Panc1 (cell line): ENCODE results near the gene SMURF2. TPM values are rescaled to one million over a fixed set of nuclear protein-coding genes. Genes with fewer than 3 reads are reported as not detected.

Source experiments
- ATAC-seq: fragments of 200-7000 bp; cut with Tn5 transposase; 2 replicates; pipeline ENCODE4 v1.9.1; 2020; ENCODE audit warnings: mild to moderate bottlenecking, moderate library complexity
- BruUV-seq: library from RNA; stranded (reverse); fragments of 400-500 nt; replicated peaks from 2 replicates; lab custom pipeline; 2021; lab: Mats Ljungman, UMichigan
- CTCF ChIA-PET: fragments of 300-600 bp; sonication (Branson Sonifier 250); formaldehyde crosslinking; loops from one replicate; lab custom pipeline; 2022; ENCODE audit warnings: antibody characterized with exemption; lab: Charles Lee
- POLR2A ChIA-PET: fragments of 300-600 bp; sonication (Branson Sonifier 250); formaldehyde crosslinking; loops from one replicate; lab custom pipeline; 2022; ENCODE audit warnings: antibody characterized with exemption; lab: Charles Lee
- DNase-seq: peaks from one replicate; pipeline ENCODE4 v3.0.0-alpha.2; 2010; ENCODE audit warnings: low read depth, low spot score
- H3K27ac ChIP-seq: 2 replicates; pipeline ENCODE4 v1.5.1; 2011; ENCODE audit warnings: mild to moderate bottlenecking, low read length, inconsistent platforms
- H3K27me3 ChIP-seq: fragments of 200-500 bp; sonication (Bioruptor generic); 2 replicates; pipeline ENCODE4 v1.6.0; 2014; ENCODE audit warnings: low read length, inconsistent platforms; ENCODE audit not compliant: control insufficient read depth, insufficient read depth
- H3K36me3 ChIP-seq: fragments of 200-500 bp; sonication (Bioruptor generic); 2 replicates; pipeline ENCODE4 v1.5.1; 2014; ENCODE audit warnings: inconsistent platforms, mild to moderate bottlenecking, low read length, moderate library complexity; ENCODE audit not compliant: control insufficient read depth, insufficient read depth
- H3K4me1 ChIP-seq: 2 replicates; pipeline ENCODE4 v1.5.1; 2011; ENCODE audit warnings: inconsistent platforms, mild to moderate bottlenecking, low read length, moderate library complexity; ENCODE audit not compliant: control insufficient read depth, insufficient read depth
- H3K4me3 ChIP-seq, 2 experiments: 2 replicates each; pipeline ENCODE4 v1.5.1; 2011 to 2012; ENCODE audit warnings: low read depth in 2 of 2, low read length in 2 of 2, mild to moderate bottlenecking in 2 of 2, inconsistent platforms in 1 of 2, moderate library complexity in 1 of 2
- H3K9me3 ChIP-seq: fragments of 200-500 bp; sonication (Bioruptor generic); 2 replicates; pipeline ENCODE4 v1.5.1; 2014; ENCODE audit warnings: low read depth, mild to moderate bottlenecking, inconsistent platforms, low read length, moderate library complexity; ENCODE audit not compliant: control insufficient read depth, insufficient read depth
- POLR2AphosphoS5 ChIP-seq: IDR thresholded peaks from 2 replicates; pipeline ENCODE4 v1.6.1; 2012; ENCODE audit warnings: mild to moderate bottlenecking, low read depth, low read length, moderate library complexity
- SIN3A ChIP-seq: IDR thresholded peaks from 2 replicates; pipeline ENCODE4 v1.6.1; 2012; ENCODE audit warnings: low read depth, mild to moderate bottlenecking, low read length, moderate library complexity, borderline replicate concordance; ENCODE audit not compliant: insufficient read depth
- TCF7L2 ChIP-seq: IDR thresholded peaks from 2 replicates; pipeline ENCODE4 v1.6.1; 2011; ENCODE audit warnings: mild to moderate bottlenecking, low read depth, low read length, inconsistent platforms
- in situ Hi-C: cut with HindIII; loops from 2 replicates; pipeline ENCODE4 v1.10.0; 2016; ENCODE audit warnings: low sequenced_read_pairs, low pct_unique_long_range_greater_than_20kb
- intact Hi-C: fragments of 100-400 bp; cut with micrococcal nuclease; formaldehyde crosslinking; loops from one replicate; pipeline ENCODE4 v1.10.0; 2022; ENCODE audit not compliant: unreplicated experiment
- total RNA-seq: library from RNA; stranded (reverse); gene quantifications from one replicate; pipeline ENCODE4 v1.2.1, GENCODE V29; 2021; ENCODE audit not compliant: unreplicated experiment
- TF ChIP-seq, protein P1 (sequence below): fragments of 450-650 bp; IDR thresholded peaks from 2 replicates; pipeline ENCODE4 v1.5.1; 2017; ENCODE audit warnings: mild to moderate bottlenecking
- TF ChIP-seq, protein P2 (sequence below), 2 experiments: IDR thresholded peaks; 2 replicates each; pipeline ENCODE4 v1.6.1; 2011 to 2012; ENCODE audit warnings: low read depth in 2 of 2, control low read depth in 1 of 2, low read length in 1 of 2, mild to moderate bottlenecking in 1 of 2, moderate library complexity in 1 of 2; ENCODE audit not compliant: insufficient read depth in 1 of 2

The SMURF2 gene
- total RNA-seq, 1 experiment from 2014 or later, result 21.3 TPM

GRCh38 chr17:64500862-64501765 lies 161.0 kb downstream of the SMURF2 start:
- H3K9me3 ChIP-seq, result no peaks in the 10 kb centered on the region
- intact Hi-C loops (no loop called here), in situ Hi-C loops (no loop called here)
- no peak overlapping the region for H3K4me3 ChIP-seq
- TF ChIP-seq SIN3A (no peak), TCF7L2 (no peak), POLR2AphosphoS5 (no peak; the same call in 1 of the 2 replicates)
- TF ChIP-seq, protein P1, sequence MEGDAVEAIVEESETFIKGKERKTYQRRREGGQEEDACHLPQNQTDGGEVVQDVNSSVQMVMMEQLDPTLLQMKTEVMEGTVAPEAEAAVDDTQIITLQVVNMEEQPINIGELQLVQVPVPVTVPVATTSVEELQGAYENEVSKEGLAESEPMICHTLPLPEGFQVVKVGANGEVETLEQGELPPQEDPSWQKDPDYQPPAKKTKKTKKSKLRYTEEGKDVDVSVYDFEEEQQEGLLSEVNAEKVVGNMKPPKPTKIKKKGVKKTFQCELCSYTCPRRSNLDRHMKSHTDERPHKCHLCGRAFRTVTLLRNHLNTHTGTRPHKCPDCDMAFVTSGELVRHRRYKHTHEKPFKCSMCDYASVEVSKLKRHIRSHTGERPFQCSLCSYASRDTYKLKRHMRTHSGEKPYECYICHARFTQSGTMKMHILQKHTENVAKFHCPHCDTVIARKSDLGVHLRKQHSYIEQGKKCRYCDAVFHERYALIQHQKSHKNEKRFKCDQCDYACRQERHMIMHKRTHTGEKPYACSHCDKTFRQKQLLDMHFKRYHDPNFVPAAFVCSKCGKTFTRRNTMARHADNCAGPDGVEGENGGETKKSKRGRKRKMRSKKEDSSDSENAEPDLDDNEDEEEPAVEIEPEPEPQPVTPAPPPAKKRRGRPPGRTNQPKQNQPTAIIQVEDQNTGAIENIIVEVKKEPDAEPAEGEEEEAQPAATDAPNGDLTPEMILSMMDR, result no peak
- TF ChIP-seq, protein P2, sequence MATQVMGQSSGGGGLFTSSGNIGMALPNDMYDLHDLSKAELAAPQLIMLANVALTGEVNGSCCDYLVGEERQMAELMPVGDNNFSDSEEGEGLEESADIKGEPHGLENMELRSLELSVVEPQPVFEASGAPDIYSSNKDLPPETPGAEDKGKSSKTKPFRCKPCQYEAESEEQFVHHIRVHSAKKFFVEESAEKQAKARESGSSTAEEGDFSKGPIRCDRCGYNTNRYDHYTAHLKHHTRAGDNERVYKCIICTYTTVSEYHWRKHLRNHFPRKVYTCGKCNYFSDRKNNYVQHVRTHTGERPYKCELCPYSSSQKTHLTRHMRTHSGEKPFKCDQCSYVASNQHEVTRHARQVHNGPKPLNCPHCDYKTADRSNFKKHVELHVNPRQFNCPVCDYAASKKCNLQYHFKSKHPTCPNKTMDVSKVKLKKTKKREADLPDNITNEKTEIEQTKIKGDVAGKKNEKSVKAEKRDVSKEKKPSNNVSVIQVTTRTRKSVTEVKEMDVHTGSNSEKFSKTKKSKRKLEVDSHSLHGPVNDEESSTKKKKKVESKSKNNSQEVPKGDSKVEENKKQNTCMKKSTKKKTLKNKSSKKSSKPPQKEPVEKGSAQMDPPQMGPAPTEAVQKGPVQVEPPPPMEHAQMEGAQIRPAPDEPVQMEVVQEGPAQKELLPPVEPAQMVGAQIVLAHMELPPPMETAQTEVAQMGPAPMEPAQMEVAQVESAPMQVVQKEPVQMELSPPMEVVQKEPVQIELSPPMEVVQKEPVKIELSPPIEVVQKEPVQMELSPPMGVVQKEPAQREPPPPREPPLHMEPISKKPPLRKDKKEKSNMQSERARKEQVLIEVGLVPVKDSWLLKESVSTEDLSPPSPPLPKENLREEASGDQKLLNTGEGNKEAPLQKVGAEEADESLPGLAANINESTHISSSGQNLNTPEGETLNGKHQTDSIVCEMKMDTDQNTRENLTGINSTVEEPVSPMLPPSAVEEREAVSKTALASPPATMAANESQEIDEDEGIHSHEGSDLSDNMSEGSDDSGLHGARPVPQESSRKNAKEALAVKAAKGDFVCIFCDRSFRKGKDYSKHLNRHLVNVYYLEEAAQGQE (IDR thresholded peaks at IDR 0.05; ENCODE audit: insufficient read depth in 1 of 2, low read depth in 2 of 2, low read length in 1 of 2), result no peak
- ChIA-PET CTCF (no interaction called here), POLR2A (no interaction called here)
- H3K27ac ChIP-seq, result no peak overlapping the region
- no TSS peak for BruUV-seq
- no peak for ATAC-seq
- H3K36me3 ChIP-seq, result peaks cover 74% of the 10 kb centered on the region
- DNase-seq, result no peak
- no peaks in the 10 kb centered on the region for H3K27me3 ChIP-seq
- peaks cover 51% of the 10 kb centered on the region for H3K4me1 ChIP-seq

- H3K4me3 ChIP-seq, result no peak overlapping the region
- intact Hi-C loops, result no loop called here
- TF ChIP-seq TCF7L2, result no peak
- TF ChIP-seq, protein P1, result no peak
- TF ChIP-seq SIN3A, result no peak
- TF ChIP-seq, protein P2 (IDR thresholded peaks at IDR 0.05; ENCODE audit: insufficient read depth in 1 of 2, low read depth in 2 of 2, low read length in 1 of 2), result no peak
- no peak for TF ChIP-seq POLR2AphosphoS5
- H3K27ac ChIP-seq, result no peak overlapping the region
- H3K9me3 ChIP-seq, result no peaks in the 10 kb centered on the region
- DNase-seq, result no peak
- ChIA-PET POLR2A (no interaction called here), CTCF (no interaction called here)
- in situ Hi-C loops, result no loop called here
- ATAC-seq, result no peak
- no peaks in the 10 kb centered on the region for H3K27me3 ChIP-seq
- H3K36me3 ChIP-seq, result peaks cover 70% of the 10 kb centered on the region
- H3K4me1 ChIP-seq, result peaks cover 51% of the 10 kb centered on the region
- BruUV-seq, result no TSS peak
Measured at GRCh38 chr17:64500487-64500859, 161.6 kb downstream of the SMURF2 start.
